Aorta (tissue), 5 donors: ENCODE data around the gene ROBO1. TPM values are rescaled to one million over a fixed set of nuclear protein-coding genes. Genes with fewer than 3 reads are reported as not detected.

Source experiments
- ATAC-seq: fragments of 200-7000 bp; cut with Tn5 transposase; one replicate; pipeline ENCODE4 v1.9.1; 2022; ENCODE audit warnings: moderate library complexity; ENCODE audit not compliant: low FRiP score
- DNase-seq, 2 donors: peaks; one replicate each; pipeline ENCODE4 v3.0.0-alpha.2; 2020
- H3K27ac ChIP-seq, 2 donors: one replicate each; pipeline ENCODE4 v1.5.1; 2013; ENCODE audit warnings: low read length in 2 of 2, mild to moderate bottlenecking in 2 of 2, moderate library complexity in 2 of 2, control low read depth in 1 of 2, inconsistent platforms in 1 of 2, low read depth in 1 of 2
- H3K27me3 ChIP-seq, 2 donors: one replicate each; pipeline ENCODE4 v1.6.1; 2013; ENCODE audit warnings: control low read depth in 1 of 2, low read length in 1 of 2, mild to moderate bottlenecking in 1 of 2, moderate library complexity in 1 of 2; ENCODE audit not compliant: insufficient read depth in 2 of 2, control insufficient read depth in 1 of 2
- H3K36me3 ChIP-seq, 2 donors: one replicate each; pipeline ENCODE4 v1.6.1; 2013; ENCODE audit warnings: control low read depth in 1 of 2, low read length in 1 of 2, mild to moderate bottlenecking in 1 of 2; ENCODE audit not compliant: insufficient read depth in 2 of 2, control insufficient read depth in 1 of 2
- H3K4me1 ChIP-seq, 2 donors: one replicate each; pipeline ENCODE4 v1.6.1; 2013; ENCODE audit warnings: low read length in 2 of 2, control low read depth in 1 of 2, mild to moderate bottlenecking in 1 of 2, moderate library complexity in 1 of 2; ENCODE audit not compliant: insufficient read depth in 2 of 2, control insufficient read depth in 1 of 2
- H3K4me3 ChIP-seq, 2 donors: one replicate each; pipeline ENCODE4 v1.5.1; 2013; ENCODE audit warnings: low read length in 2 of 2, control low read depth in 1 of 2, mild to moderate bottlenecking in 1 of 2
- H3K9me3 ChIP-seq: one replicate; pipeline ENCODE4 v1.6.1; 2013; ENCODE audit warnings: mild to moderate bottlenecking, low read length; ENCODE audit not compliant: control insufficient read depth
- WGBS, 2 donors: extraction: QIAGEN DNeasy Blood & Tissue Kit; methylation state at CpG; one replicate each; pipeline ENCODE4 v1.1.7; 2013; 5-methylcytosine and 5-hydroxymethylcytosine counted together
- intact Hi-C, 2 donors: fragments of 100-400 bp; cut with DNase I; formaldehyde crosslinking; loops; one replicate each; pipeline versions ENCODE4 v1.14.2 to v1.15.0; 2022
- polyA plus RNA-seq, 2 donors: library from polyadenylated mRNA; stranded (reverse); fragments of 200-250 nt; gene quantifications; one replicate each; pipeline ENCODE4 v1.2.3, GENCODE V29; 2013
- total RNA-seq, 2 donors: library from RNA; stranded (reverse); fragmentation: NEBNext Ultra II Directional; extraction: Animal tissue kit (Norgen Biotek cat#: 25700); gene quantifications; one replicate each; pipeline ENCODE4 v1.2.1, GENCODE V29; 2021
- donor health status: healthy with polysubstance abuse.
- donor health status: Bipolar disorder and iron deficiency.
- donor health status: DM: no; HTN: no; CAD: no.
- donor health status: DM: no; HTN: no; CAD: no.
- donor health status: DM: yes; HTN: yes; CAD: no.

Gene ROBO1
- total and polyA plus RNA-seq, 4 donors: 2.1 to 33.1 (median 16.6) TPM

DNA sequence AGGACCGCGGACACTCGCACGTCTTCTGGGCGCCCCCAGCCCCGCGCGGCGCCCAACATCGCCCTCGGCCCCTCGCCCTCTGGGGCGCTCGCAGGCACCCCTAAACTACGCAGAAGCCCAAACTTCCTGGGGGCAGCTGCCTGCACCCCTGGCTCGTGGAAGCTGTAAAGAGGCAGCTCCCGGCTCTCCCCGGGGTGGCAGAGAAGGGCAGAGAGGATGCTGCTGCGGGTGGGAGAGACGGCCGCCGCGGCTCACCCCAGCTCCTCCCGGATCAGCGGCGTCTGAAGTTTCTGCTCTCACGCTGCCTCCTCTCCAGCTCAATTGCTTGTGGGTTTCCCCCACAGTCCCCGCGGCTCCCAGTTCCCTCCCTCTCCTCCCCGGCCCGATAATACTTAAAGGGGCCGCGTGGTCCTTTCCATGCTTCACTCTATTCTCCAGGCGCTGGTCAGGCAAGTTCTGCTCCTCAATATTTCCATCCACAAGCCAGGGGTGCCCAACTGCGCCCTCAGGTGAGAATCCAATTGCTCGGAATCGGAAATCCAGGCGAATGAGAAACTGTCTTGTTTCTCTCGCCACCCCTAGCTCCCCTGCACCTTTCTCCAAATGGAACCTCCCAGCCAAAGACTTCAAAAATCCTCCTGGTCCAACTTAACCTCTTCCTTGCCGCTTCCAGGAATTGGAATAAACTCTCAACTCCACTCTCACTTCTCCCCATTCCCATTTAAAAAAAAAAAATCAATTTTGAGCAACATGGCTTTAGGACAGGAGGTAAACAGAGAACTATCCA is 748.5 kb downstream of the ROBO1 start:
- DNase-seq (peak; percentile 84 to 90), ATAC-seq (peak; percentile 93)
- Histone ChIP-seq H3K27ac (peak overlapping the region in 1 of 2 donors; percentile 96), H3K4me1 (no peaks in the 10 kb centered on the region), H3K27me3 (no peaks in the 10 kb centered on the region), H3K4me3 (peak overlapping the region; percentile 74 to 89), H3K36me3 (no peaks in the 10 kb centered on the region), H3K9me3 (no peaks in the 10 kb centered on the region)
- intact Hi-C loops: loop anchor here in 1 of 2 donors (10.0 kb wide), 1 partner anchor 135 kb away; no protein-coding TSS in a partner anchor
- WGBS, 2 donors: 1 to 2% methylated on average over 36 to 40 of the region's 40 CpGs

DNA sequence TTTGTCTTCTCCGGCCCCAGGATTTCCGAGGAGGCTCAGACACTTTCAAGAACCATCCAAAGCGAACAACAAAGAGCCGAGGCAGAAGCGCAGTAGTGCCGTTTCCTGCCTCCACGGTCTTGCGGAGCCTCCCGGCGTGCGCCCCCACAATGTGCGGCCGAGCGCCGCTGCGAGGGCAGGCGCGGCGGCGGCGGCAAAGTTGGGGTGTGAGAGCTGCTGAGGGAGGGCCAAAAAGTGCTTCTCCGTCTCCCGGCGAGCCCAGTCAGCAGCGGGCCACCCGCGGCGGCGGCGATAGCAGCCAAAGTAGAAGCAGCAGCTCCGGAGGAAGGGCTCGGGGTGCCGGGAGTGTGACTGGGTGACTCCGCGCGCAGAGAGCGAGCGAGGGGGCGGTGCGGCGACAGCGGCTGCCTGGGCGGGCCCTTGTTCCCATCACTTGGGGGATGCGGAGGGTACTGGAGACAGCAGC is 749.1 kb downstream of the ROBO1 start:
- no peaks in the 10 kb centered on the region for H3K9me3 ChIP-seq
- peak overlapping the region; percentile 74 to 89 for H3K4me3 ChIP-seq
- WGBS, 2 donors: 0% methylated on average over 41 to 44 of the region's 44 CpGs
- DNase-seq (peak; percentile 67 to 89), ATAC-seq (peak; percentile 89)
- H3K27me3 ChIP-seq: no peaks in the 10 kb centered on the region
- no peaks in the 10 kb centered on the region for H3K36me3 ChIP-seq
- intact Hi-C loops: loop anchor here in 1 of 2 donors (10.0 kb wide), 1 partner anchor 134 kb away; no protein-coding TSS in a partner anchor
- no peaks in the 10 kb centered on the region for H3K4me1 ChIP-seq
- H3K27ac ChIP-seq: peak overlapping the region in 1 of 2 donors; percentile 96

DNA sequence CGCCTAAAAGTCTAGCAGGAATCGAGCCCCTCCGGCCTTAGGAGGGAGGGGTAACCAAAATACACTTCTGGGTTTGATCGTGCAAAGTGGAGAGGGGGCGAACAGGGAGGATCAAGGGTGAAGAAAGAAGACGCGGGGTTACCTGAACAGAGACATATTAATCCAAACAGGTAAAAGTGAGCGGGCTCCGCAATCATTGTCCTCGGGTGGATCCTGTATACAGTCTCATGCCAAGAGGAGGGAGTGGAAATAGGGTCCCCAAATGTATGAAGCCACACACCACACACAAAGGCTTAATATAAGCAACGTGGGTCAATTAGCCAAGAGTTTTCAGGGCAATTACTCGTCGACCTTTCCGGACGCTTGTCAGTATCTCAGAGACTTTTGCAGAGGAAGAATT is 749.5 kb downstream of the ROBO1 start:
- peak overlapping the region; percentile 74 to 89 for H3K4me3 ChIP-seq
- H3K9me3 ChIP-seq: no peaks in the 10 kb centered on the region
- no peak for DNase-seq
- H3K4me1 ChIP-seq: peaks cover 0 to under 1% of the 10 kb centered on the region in 2 donors
- 0 to 1% methylated on average over 15 of the region's 15 CpGs for WGBS, 2 donors
- ATAC-seq: peak; percentile 0
- H3K27me3 ChIP-seq: no peaks in the 10 kb centered on the region
- H3K27ac ChIP-seq: no peak overlapping the region
- intact Hi-C loops: loop anchor here in 1 of 2 donors (10.0 kb wide), 1 partner anchor 133 kb away; no protein-coding TSS in a partner anchor
- H3K36me3 ChIP-seq: no peaks in the 10 kb centered on the region

DNA sequence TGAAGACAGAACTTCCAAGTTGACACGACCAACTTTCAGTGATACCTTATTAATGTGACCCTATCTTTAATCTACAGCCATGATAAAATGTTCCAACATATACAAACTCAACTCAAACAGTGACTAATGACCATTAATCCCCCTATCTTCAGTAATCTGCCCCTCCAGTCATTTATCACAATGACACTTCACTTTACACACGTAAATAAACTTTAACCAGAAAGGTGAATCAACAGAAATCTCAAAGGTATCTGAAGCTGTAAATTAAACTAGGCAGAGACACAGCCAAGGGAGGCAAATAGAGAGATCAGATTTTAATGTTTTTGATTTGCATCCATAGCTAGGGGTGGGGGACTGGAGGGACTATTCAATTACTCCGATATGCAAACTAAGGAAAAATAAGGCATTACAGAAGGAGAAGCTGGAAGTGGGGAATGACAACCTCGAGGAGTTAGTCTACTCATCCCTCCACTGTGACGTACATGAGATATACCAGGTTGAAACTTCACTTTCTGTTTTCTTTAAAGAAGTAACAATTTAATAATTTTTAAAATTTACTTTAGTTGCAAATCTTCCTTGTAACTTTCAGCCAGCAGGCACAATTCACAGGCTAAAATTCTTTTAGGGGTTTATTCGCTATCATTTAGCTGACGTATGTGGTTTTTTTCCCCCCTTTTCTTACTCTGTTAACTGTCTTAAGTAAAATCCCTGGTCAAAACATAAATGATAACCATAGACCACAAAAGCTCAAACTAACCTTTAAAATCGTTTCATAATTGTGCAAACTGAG is 751.0 kb downstream of the ROBO1 start:
- no peaks in the 10 kb centered on the region for H3K9me3 ChIP-seq
- H3K4me1 ChIP-seq: peaks cover 2 to 4% of the 10 kb centered on the region in 2 donors
- 39 to 53% methylated on average over 8 of the region's 8 CpGs for WGBS, 2 donors
- no peak for ATAC-seq
- intact Hi-C loops: loop anchor here in 1 of 2 donors (10.0 kb wide), 1 partner anchor 132 kb away; no protein-coding TSS in a partner anchor
- no peak for DNase-seq
- no peaks in the 10 kb centered on the region for H3K36me3 ChIP-seq
- no peaks in the 10 kb centered on the region for H3K27me3 ChIP-seq
- H3K4me3 ChIP-seq: peak overlapping the region; percentile 74 to 89
- H3K27ac ChIP-seq: no peak overlapping the region

DNA sequence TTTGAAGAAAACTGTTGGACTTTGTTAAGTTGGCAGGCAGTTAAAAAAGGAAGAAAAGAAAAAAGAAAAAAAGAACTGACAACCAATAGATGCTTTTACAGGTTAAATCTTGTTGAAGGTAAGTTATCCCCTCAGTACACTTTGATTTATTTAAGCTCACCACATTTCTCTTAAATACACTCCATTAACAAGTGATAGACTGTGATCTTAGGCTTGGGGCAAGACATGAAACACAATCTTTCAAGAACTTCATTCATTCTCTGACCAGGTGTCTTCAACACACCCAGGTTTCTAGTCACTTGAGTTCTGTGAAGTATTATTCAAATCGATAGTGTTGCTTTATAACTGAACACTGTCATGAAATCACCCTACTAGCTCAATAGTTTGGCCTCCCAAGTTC is 751.9 kb downstream of the ROBO1 start:
- H3K4me3 ChIP-seq: no peak overlapping the region
- DNase-seq: no peak
- intact Hi-C loops: loop anchor here in 1 of 2 donors (10.0 kb wide), 1 partner anchor 131 kb away; no protein-coding TSS in a partner anchor

DNA sequence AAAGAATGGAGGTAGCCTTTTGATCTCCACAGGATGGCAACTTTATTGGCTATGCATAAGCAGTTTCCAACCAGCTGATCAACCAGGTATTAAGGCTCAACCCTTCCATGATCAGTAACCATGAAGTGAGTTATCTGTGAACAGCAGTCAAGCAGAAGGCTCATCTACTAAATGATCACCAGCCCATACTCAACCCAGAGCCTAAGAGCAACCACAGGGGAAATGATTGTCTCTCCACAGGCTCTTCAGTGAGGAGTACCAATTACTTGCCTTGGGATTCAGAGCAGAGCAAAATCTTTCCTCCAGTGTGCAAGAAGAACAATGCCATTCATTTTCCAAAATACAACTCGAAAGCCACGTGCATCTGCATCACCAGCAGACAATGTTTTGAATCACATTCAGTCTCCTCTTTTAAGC is 754.8 kb downstream of the ROBO1 start:
- 60 to 69% methylated on average over 2 of the region's 2 CpGs for WGBS, 2 donors
- intact Hi-C loops: loop anchor here in 1 of 2 donors (10.0 kb wide), 1 partner anchor 128 kb away; no protein-coding TSS in a partner anchor

More for the DNA sequence above, 751.9 kb downstream of the ROBO1 start:
- ATAC-seq: no peak
- WGBS, 2 donors: 94 to 97% methylated on average over 1 of the region's 1 CpG
- no peaks in the 10 kb centered on the region for H3K9me3 ChIP-seq
- no peaks in the 10 kb centered on the region for H3K36me3 ChIP-seq
- H3K27ac ChIP-seq: no peak overlapping the region
- H3K27me3 ChIP-seq: no peaks in the 10 kb centered on the region
- H3K4me1 ChIP-seq: peaks cover 2 to 4% of the 10 kb centered on the region in 2 donors

DNA sequence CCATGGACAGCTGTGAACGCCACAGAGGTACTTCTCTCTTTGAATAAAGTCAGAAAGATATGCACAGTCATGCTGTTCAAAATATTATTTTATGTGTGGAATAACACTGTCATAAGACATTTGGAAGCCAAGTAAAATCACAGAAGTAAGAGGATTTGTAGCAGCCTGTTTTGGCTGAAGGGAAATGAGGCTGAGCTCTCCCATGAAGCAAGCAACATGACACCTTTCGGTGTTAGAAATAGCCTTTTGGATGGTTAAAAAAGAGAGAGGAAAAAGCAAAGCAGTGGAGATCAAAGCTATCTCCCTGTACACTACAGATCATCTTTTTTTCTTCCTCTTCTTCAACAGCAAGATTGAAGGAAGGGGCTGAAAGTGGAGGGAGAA is 755.3 kb downstream of the ROBO1 start:
- Histone ChIP-seq H3K27me3 (no peaks in the 10 kb centered on the region), H3K36me3 (no peaks in the 10 kb centered on the region), H3K4me3 (peak overlapping the region in 1 of 2 donors; percentile 8), H3K27ac (no peak overlapping the region), H3K4me1 (peaks cover 2 to 4% of the 10 kb centered on the region in 2 donors), H3K9me3 (no peaks in the 10 kb centered on the region)
- 7 to 13% methylated on average over 2 of the region's 2 CpGs for WGBS, 2 donors
- no peak for DNase-seq
- no peak for ATAC-seq
- intact Hi-C loops: loop anchor here in 1 of 2 donors (10.0 kb wide), 1 partner anchor 128 kb away; no protein-coding TSS in a partner anchor

More for the DNA sequence above, 754.8 kb downstream of the ROBO1 start:
- Histone ChIP-seq H3K27ac (no peak overlapping the region), H3K27me3 (no peaks in the 10 kb centered on the region), H3K36me3 (no peaks in the 10 kb centered on the region), H3K4me3 (no peak overlapping the region), H3K4me1 (peaks cover 2 to 4% of the 10 kb centered on the region in 2 donors), H3K9me3 (no peaks in the 10 kb centered on the region)
- ATAC-seq (no peak), DNase-seq (no peak)

DNA sequence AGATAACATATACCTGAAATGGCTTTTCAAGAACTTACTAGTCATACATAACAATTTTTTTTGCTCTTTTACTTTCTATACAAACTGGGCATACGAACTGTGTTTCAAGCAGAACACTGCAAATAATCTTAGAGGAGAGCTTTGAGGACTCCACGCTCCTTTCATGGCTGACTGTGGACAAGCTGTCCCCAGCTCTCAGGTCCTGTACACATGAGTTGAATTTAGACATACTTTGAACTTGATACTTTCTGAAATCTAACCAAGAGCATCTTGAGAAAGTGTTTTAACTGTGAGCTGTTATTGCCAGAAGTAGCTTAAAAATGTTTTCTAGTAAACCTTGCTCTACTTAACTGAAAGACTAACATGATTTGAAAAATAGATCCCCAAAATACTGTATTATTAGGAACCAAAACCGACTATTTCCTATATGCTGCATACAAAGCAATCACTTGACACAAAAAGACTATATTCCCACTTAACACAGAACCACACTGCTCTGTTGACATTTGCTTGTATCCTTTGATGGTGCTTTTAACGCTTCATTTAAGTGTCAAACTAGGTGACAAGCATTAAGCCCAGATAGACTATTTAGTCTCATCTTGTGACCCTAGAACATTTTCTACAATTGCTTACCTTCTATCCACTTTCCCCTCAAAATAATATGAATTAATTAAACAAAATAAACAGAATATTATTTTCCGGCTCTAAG is 755.8 kb downstream of the ROBO1 start:
- DNase-seq (no peak), ATAC-seq (no peak)
- WGBS, 2 donors: 65% methylated on average over 5 of the region's 5 CpGs
- no peak overlapping the region for H3K27ac ChIP-seq
- no peaks in the 10 kb centered on the region for H3K27me3 ChIP-seq
- H3K4me3 ChIP-seq: no peak overlapping the region
- H3K36me3 ChIP-seq: no peaks in the 10 kb centered on the region
- peaks cover 2 to 4% of the 10 kb centered on the region in 2 donors for H3K4me1 ChIP-seq
- intact Hi-C loops: loop anchor here in 1 of 2 donors (10.0 kb wide), 1 partner anchor 127 kb away; no protein-coding TSS in a partner anchor
- H3K9me3 ChIP-seq: no peaks in the 10 kb centered on the region
